ENCODE results near the gene UST.

Gene UST

DNA sequence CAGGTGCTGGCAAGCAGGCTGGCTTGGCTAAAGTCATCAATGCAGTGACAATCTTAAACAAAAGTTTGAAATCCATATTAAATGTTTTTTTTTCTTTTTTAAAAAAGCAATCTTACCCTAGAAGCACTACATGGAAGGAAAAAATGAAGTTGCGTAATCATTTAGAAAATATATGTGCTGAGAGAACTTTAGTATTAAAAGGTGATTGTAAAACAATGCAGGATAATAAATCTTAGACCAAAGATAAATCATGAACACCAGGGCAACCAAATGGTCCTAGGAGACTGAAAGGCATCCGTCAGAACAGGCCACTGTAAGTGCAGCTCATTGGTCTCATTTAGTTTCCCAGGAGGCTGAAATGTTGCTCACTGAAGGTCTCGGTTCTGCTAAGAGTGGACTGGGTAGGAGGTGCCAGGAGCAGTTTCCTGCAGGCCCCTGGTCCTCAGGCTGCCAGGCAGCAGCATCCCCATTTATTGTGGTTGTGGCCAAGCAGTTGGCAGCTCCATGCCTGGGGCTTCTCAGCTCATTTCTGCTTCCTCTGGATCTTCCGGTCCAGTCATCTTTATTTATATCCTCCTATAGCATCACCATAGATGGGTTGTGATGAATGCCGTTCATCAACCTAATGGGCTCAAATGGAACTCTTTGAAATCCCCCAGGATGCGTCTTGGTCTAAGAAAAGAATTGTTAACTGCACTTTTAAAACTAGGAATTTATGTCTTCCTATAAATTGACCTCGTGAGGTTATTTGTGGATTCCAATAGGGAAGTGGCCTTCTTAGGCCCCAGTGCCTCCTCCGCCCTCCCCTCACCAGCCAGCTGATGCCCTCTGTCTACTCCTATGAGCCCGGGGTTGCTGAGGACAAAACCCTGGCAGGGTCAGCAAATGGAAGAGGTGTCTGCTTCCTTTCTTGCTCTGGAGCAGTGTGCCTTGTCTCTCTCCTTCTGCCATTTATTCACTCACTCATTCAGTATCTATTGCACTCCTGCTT is 269.0 kb downstream of the UST start:
- Histone ChIP-seq H3F3A (ENCODE audit: control insufficient read depth, insufficient read depth) (no peaks in the 10 kb centered on the region), H3K36me3 (ENCODE audit: control insufficient read depth, low read length) (no peaks in the 10 kb centered on the region), H3K79me2 (ENCODE audit: control insufficient read depth, low read length) (no peaks in the 10 kb centered on the region), H3K4me3 (ENCODE audit: low read length) (no peak overlapping the region), H3K4me1 (ENCODE audit: control insufficient read depth, low read length) (no peaks in the 10 kb centered on the region), H3K4me2 (ENCODE audit: low read length) (no peak overlapping the region), H3K9me2 (replicated peaks; ENCODE audit: control insufficient read depth, low read length) (no peaks in the 10 kb centered on the region), H3K27me3 (ENCODE audit: control insufficient read depth, low read length) (peaks cover 12% of the 10 kb centered on the region), H3K27ac (ENCODE audit: low read depth, low read length) (no peak overlapping the region), H3K9me3 (ENCODE audit: control insufficient read depth, insufficient read depth, low read length) (no peaks in the 10 kb centered on the region), H4K20me1 (ENCODE audit: control insufficient read depth, insufficient read depth, low read depth, low read length) (no peaks in the 10 kb centered on the region)
- TF ChIP-seq, protein P1, sequence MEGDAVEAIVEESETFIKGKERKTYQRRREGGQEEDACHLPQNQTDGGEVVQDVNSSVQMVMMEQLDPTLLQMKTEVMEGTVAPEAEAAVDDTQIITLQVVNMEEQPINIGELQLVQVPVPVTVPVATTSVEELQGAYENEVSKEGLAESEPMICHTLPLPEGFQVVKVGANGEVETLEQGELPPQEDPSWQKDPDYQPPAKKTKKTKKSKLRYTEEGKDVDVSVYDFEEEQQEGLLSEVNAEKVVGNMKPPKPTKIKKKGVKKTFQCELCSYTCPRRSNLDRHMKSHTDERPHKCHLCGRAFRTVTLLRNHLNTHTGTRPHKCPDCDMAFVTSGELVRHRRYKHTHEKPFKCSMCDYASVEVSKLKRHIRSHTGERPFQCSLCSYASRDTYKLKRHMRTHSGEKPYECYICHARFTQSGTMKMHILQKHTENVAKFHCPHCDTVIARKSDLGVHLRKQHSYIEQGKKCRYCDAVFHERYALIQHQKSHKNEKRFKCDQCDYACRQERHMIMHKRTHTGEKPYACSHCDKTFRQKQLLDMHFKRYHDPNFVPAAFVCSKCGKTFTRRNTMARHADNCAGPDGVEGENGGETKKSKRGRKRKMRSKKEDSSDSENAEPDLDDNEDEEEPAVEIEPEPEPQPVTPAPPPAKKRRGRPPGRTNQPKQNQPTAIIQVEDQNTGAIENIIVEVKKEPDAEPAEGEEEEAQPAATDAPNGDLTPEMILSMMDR (IDR thresholded peaks at IDR 0.05; ENCODE audit: low read depth, low read length, poor library complexity, severe bottlenecking) = no peak
- TF ChIP-seq EZH2phosphoT487 (IDR thresholded peaks at IDR 0.05; ENCODE audit: borderline replicate concordance, low read length) = no peak

- Histone ChIP-seq H3K4me2 (ENCODE audit: low read length) (no peak overlapping the region), H3K4me1 (ENCODE audit: control insufficient read depth, low read length) (no peaks in the 10 kb centered on the region), H3K27me3 (ENCODE audit: control insufficient read depth, low read length) (peaks cover 12% of the 10 kb centered on the region), H3F3A (ENCODE audit: control insufficient read depth, insufficient read depth) (no peaks in the 10 kb centered on the region), H4K20me1 (ENCODE audit: control insufficient read depth, insufficient read depth, low read depth, low read length) (no peaks in the 10 kb centered on the region), H3K4me3 (ENCODE audit: low read length) (no peak overlapping the region), H3K27ac (ENCODE audit: low read depth, low read length) (no peak overlapping the region), H3K36me3 (ENCODE audit: control insufficient read depth, low read length) (no peaks in the 10 kb centered on the region), H3K9me2 (replicated peaks; ENCODE audit: control insufficient read depth, low read length) (no peaks in the 10 kb centered on the region), H3K9me3 (ENCODE audit: control insufficient read depth, insufficient read depth, low read length) (no peaks in the 10 kb centered on the region), H3K79me2 (ENCODE audit: control insufficient read depth, low read length) (no peaks in the 10 kb centered on the region)
- TF ChIP-seq, protein P1 (IDR thresholded peaks at IDR 0.05; ENCODE audit: low read depth, low read length, poor library complexity, severe bottlenecking) = no peak
- TF ChIP-seq EZH2phosphoT487 (IDR thresholded peaks at IDR 0.05; ENCODE audit: borderline replicate concordance, low read length) = no peak
Measured at GRCh38 chr6:149016716-149017115, 269.9 kb downstream of the UST start.

DNA sequence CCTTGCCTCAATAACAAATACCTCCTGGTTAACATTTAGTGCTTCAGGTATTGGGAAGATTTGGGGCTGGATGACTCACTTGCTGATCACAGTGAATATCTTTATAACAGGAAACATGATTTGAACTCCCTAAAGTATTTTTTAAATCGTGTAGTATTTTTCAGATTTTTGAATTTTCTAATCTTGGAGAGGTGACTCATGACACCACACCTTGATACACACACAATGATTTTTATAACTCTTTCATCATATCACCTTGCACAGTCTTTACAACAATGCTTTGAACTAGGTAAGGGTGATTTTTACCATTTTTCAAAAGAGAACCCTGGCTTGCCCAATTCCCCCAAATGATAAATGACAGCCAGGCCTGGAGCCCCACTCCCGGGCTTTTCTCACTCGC is 273.5 kb downstream of the UST start:
- Histone ChIP-seq H3K4me2 (ENCODE audit: low read length) (no peak overlapping the region), H3K9me3 (ENCODE audit: control insufficient read depth, insufficient read depth, low read length) (no peaks in the 10 kb centered on the region), H3K4me3 (ENCODE audit: low read length) (no peak overlapping the region), H4K20me1 (ENCODE audit: control insufficient read depth, insufficient read depth, low read depth, low read length) (no peaks in the 10 kb centered on the region), H3K27ac (ENCODE audit: low read depth, low read length) (no peak overlapping the region), H3K36me3 (ENCODE audit: control insufficient read depth, low read length) (no peaks in the 10 kb centered on the region), H3K27me3 (ENCODE audit: control insufficient read depth, low read length) (peaks cover 7% of the 10 kb centered on the region), H3F3A (ENCODE audit: control insufficient read depth, insufficient read depth) (no peaks in the 10 kb centered on the region), H3K9me2 (replicated peaks; ENCODE audit: control insufficient read depth, low read length) (no peaks in the 10 kb centered on the region), H3K4me1 (ENCODE audit: control insufficient read depth, low read length) (no peaks in the 10 kb centered on the region), H3K79me2 (ENCODE audit: control insufficient read depth, low read length) (no peaks in the 10 kb centered on the region)
- TF ChIP-seq, protein P1 (IDR thresholded peaks at IDR 0.05; ENCODE audit: low read depth, low read length, poor library complexity, severe bottlenecking) = no peak
- no peak for TF ChIP-seq EZH2phosphoT487 (IDR thresholded peaks at IDR 0.05; ENCODE audit: borderline replicate concordance, low read length)
